SK-N-SH (cell line): Measurements from ENCODE around the gene ACE. TPM values are rescaled to one million over a fixed set of nuclear protein-coding genes. Genes with fewer than 3 reads are reported as not detected.

Experiments
- CTCF ChIA-PET: fragments of 300-600, 350-600 bp; formaldehyde crosslinking; extraction: SDS; loops from one replicate; lab custom pipeline; 2021; lab: Yijun Ruan, JAX
- POLR2A ChIA-PET: fragments of 350-600 bp; sonication (Branson Sonifier 250); formaldehyde crosslinking; extraction: SDS; loops from one replicate; lab custom pipeline; 2020; ENCODE audit warnings: antibody characterized with exemption, inconsistent platforms; lab: Yijun Ruan, JAX
- DNase-seq: peaks from one replicate; pipeline ENCODE4 v3.0.0; 2012
- H2AFZ ChIP-seq: fragments of 200-600 bp; sonication (generic); 2 replicates; pipeline ENCODE4 v1.8.1; 2016; ENCODE audit warnings: antibody characterized with exemption, mild to moderate bottlenecking, low read depth
- H3F3A ChIP-seq: fragments of 200-600 bp; sonication (generic); replicated peaks from 2 replicates; pipeline ENCODE3; 2016; ENCODE audit warnings: antibody characterized with exemption, mild to moderate bottlenecking; ENCODE audit not compliant: insufficient read depth
- H3K27ac ChIP-seq, 2 experiments: fragments of 200-500 bp in 1 of 2; fragments of 200-600 bp in 1 of 2; sonication (Bioruptor generic) in 1 of 2; sonication (generic), shearing (Covaris generic) in 1 of 2; 2 replicates each; pipeline versions ENCODE4 v1.5.1 to v1.6.1; 2014 to 2016; ENCODE audit warnings: low read depth in 2 of 2, inconsistent platforms in 1 of 2, low read length in 1 of 2, mild to moderate bottlenecking in 1 of 2, mixed read lengths in 1 of 2
- H3K27me3 ChIP-seq: fragments of 200-600 bp; sonication (generic), shearing (Covaris generic); 2 replicates; pipeline ENCODE4 v1.6.1; 2016; ENCODE audit warnings: mixed run types; ENCODE audit not compliant: insufficient read depth
- H3K36me3 ChIP-seq, 2 experiments: fragments of 200-500 bp in 1 of 2; fragments of 200-600 bp in 1 of 2; sonication (Bioruptor generic) in 1 of 2; sonication (generic) in 1 of 2; replicated peaks in 1 of 2; 2 replicates each; pipeline versions ENCODE3 to v1.5.1; 2014 to 2016; ENCODE audit warnings: low read length in 1 of 2, mild to moderate bottlenecking in 1 of 2; ENCODE audit not compliant: insufficient read depth in 2 of 2, control insufficient read depth in 1 of 2
- H3K4me1 ChIP-seq, 2 experiments: fragments of 200-500 bp in 1 of 2; fragments of 200-600 bp in 1 of 2; sonication (Bioruptor generic) in 1 of 2; sonication (generic), shearing (Covaris generic) in 1 of 2; 2 replicates each; pipeline versions ENCODE4 v1.5.1 to v1.6.1; 2014 to 2016; ENCODE audit warnings: low read depth in 1 of 2, low read length in 1 of 2, mixed run types in 1 of 2; ENCODE audit not compliant: insufficient read depth in 2 of 2, control insufficient read depth in 1 of 2
- H3K4me2 ChIP-seq: fragments of 200-600 bp; sonication (generic), shearing (Covaris generic); 2 replicates; pipeline ENCODE4 v1.6.1; 2017; ENCODE audit warnings: mixed run types
- H3K4me3 ChIP-seq, 2 experiments: fragments of 200-500 bp in 1 of 2; fragments of 200-600 bp in 1 of 2; sonication (Bioruptor generic) in 1 of 2; sonication (generic), shearing (Covaris generic) in 1 of 2; 2 replicates each; pipeline versions ENCODE4 v1.5.1 to v1.8.1; 2014 to 2016; ENCODE audit warnings: low read depth in 2 of 2, inconsistent platforms in 1 of 2, low read length in 1 of 2, mild to moderate bottlenecking in 1 of 2, mixed read lengths in 1 of 2, moderate library complexity in 1 of 2
- H3K79me2 ChIP-seq: fragments of 200-600 bp; sonication (generic); 2 replicates; pipeline ENCODE4 v1.8.1; 2017; ENCODE audit warnings: mild to moderate bottlenecking; ENCODE audit not compliant: insufficient read depth
- H3K9ac ChIP-seq: fragments of 200-600 bp; sonication (generic); 2 replicates; pipeline ENCODE4 v1.6.1; 2017; ENCODE audit warnings: mixed run types
- H3K9me2 ChIP-seq: fragments of 200-600 bp; sonication (generic); 2 replicates; pipeline ENCODE4 v1.6.1; 2017; ENCODE audit warnings: mixed run types
- H3K9me3 ChIP-seq: fragments of 200-600 bp; sonication (generic); 2 replicates; pipeline ENCODE4 v1.6.1; 2017; ENCODE audit warnings: mixed run types, mild to moderate bottlenecking, moderate library complexity
- H4K20me1 ChIP-seq: fragments of 200-600 bp; sonication (generic); 2 replicates; pipeline ENCODE4 v1.6.1; 2017; ENCODE audit warnings: mild to moderate bottlenecking, mixed run types; ENCODE audit not compliant: insufficient read depth
- CHD2 ChIP-seq: fragments of 150-350 bp; IDR thresholded peaks from 2 replicates; pipeline ENCODE4 v1.6.1; 2018; ENCODE audit warnings: low read length; ENCODE audit not compliant: partially characterized antibody
- CTCF ChIP-seq: fragments of 200-600 bp; sonication (generic); IDR thresholded peaks from 2 replicates; pipeline ENCODE4 v1.6.1; 2017; ENCODE audit warnings: antibody characterized with exemption, mild to moderate bottlenecking, moderate library complexity
- ELF1 ChIP-seq: IDR thresholded peaks from 2 replicates; pipeline ENCODE4 v1.4.0; 2012
- FOSL2 ChIP-seq: IDR thresholded peaks from 2 replicates; pipeline ENCODE4 v1.4.0; 2012; ENCODE audit warnings: low read depth, mild to moderate bottlenecking, moderate library complexity, borderline replicate concordance
- FOXJ3 ChIP-seq: sonication (generic); formaldehyde crosslinking; IDR thresholded peaks from 2 replicates; pipeline ENCODE4 v1.5.1; 2020; ENCODE audit warnings: mild to moderate bottlenecking, missing genetic modification reagents
- GATA2 ChIP-seq: sonication (generic); formaldehyde crosslinking; IDR thresholded peaks from 2 replicates; pipeline ENCODE4 v1.5.0; 2020; ENCODE audit warnings: mild to moderate bottlenecking, missing genetic modification reagents
- IRF3 ChIP-seq: fragments of 150-350 bp; IDR thresholded peaks from 2 replicates; pipeline ENCODE4 v1.6.1; 2016; ENCODE audit warnings: mild to moderate bottlenecking, low read depth, low read length
- JUND ChIP-seq: IDR thresholded peaks from 2 replicates; pipeline ENCODE4 v1.4.0; 2012
- MEF2A ChIP-seq: IDR thresholded peaks from 2 replicates; pipeline ENCODE4 v1.4.0; 2012; ENCODE audit warnings: low read depth, borderline replicate concordance
- MXI1 ChIP-seq: IDR thresholded peaks from 2 replicates; pipeline ENCODE4 v1.6.1; 2012; ENCODE audit warnings: mild to moderate bottlenecking, low read depth, low read length, improper control_type of control experiment
- NFIC ChIP-seq: IDR thresholded peaks from 2 replicates; pipeline ENCODE4 v1.4.0; 2012; ENCODE audit warnings: borderline replicate concordance
- NRF1 ChIP-seq: IDR thresholded peaks from 2 replicates; pipeline ENCODE4 v1.6.1; 2012; ENCODE audit warnings: low read depth, mild to moderate bottlenecking, low read length
- PBX3 ChIP-seq: IDR thresholded peaks from 2 replicates; pipeline ENCODE4; 2012
- POLR2AphosphoS5 ChIP-seq: IDR thresholded peaks from 2 replicates; pipeline ENCODE4 v1.6.1; 2012; ENCODE audit warnings: low read depth, low read length
- RCOR1 ChIP-seq: fragments of 150-350 bp; IDR thresholded peaks from 2 replicates; pipeline ENCODE4 v1.6.1; 2017; ENCODE audit warnings: antibody characterized with exemption, low read length
- REST ChIP-seq: IDR thresholded peaks from 2 replicates; pipeline ENCODE4 v1.6.1; 2012; ENCODE audit warnings: mild to moderate bottlenecking, low read depth, low read length, moderate library complexity
- SIN3A ChIP-seq: IDR thresholded peaks from 2 replicates; pipeline ENCODE4 v1.6.1; 2012; ENCODE audit warnings: low read depth, mild to moderate bottlenecking, low read length, moderate library complexity, borderline replicate concordance
- TCF12 ChIP-seq: IDR thresholded peaks from 2 replicates; pipeline ENCODE4 v1.4.0; 2012
- TEAD4 ChIP-seq: IDR thresholded peaks from 2 replicates; pipeline ENCODE4 v1.4.0; 2012; ENCODE audit warnings: mild to moderate bottlenecking, borderline replicate concordance; ENCODE audit not compliant: insufficient read depth
- USF2 ChIP-seq: fragments of 150-350 bp; IDR thresholded peaks from 2 replicates; pipeline ENCODE4 v1.6.1; 2017; ENCODE audit warnings: antibody characterized with exemption, low read length, low read depth, borderline replicate concordance
- WGBS: methylation state at CpG from one replicate; pipeline ENCODE4 v1.1.6; 2017; ENCODE audit warnings: low lambda C conversion rate; 5-methylcytosine and 5-hydroxymethylcytosine counted together
- polyA plus RNA-seq, 3 experiments: library from polyadenylated mRNA; depleted of rRNA; stranded (reverse); fragments of >200 nt; gene quantifications; 2 replicates each; pipeline ENCODE4 v1.2.3, GENCODE V29; 2012

Gene ACE
- polyA plus RNA-seq, 1 of the 3 experiments (the other 2 are of a cell fraction) = 12.1 TPM

GRCh38 chr17:63442549-63443035 is 34.3 kb upstream of the ACE start (continued):
- TF ChIP-seq POLR2AphosphoS5 (peak; percentile 52; the same call in 1 of the 2 replicates), CTCF (peak; percentile 50), CHD2 (peak; percentile 96), TCF12 (peak; percentile 89), ELF1 (no peak), IRF3 (no peak), SIN3A (peak; percentile 74; the same call in 1 of the 2 replicates), NRF1 (no peak)

- peak; percentile 69 for DNase-seq
- no peaks in the 10 kb centered on the region for H4K20me1 ChIP-seq
- H3K9ac ChIP-seq = no peak overlapping the region
- H3K79me2 ChIP-seq = peaks cover 10% of the 10 kb centered on the region; the same call in 1 of the 2 replicates
- H3K9me3 ChIP-seq = no peaks in the 10 kb centered on the region
- no peak overlapping the region for H3K4me2 ChIP-seq
- ChIA-PET POLR2A (interaction anchor here (0.6 to 10.2 kb wide), 22 partner anchors 10 to 257 kb away, joined by 3 to 572 read pairs (median 5); partner anchors contain the start of genes ACE, DCAF7, KCNH6 and LIMD2), CTCF (interaction anchor here (0.9 to 27.2 kb wide), 12 partner anchors 11 to 257 kb away, joined by 3 to 827 read pairs (median 12); partner anchors contain the start of genes ACE, DCAF7, LIMD2 and MAP3K3)
- H2AFZ ChIP-seq = no peak overlapping the region
- peaks cover 6 to 88% of the 10 kb centered on the region in 2 experiments; a peak in 3 of 4 replicates for H3K4me1 ChIP-seq
- WGBS = 55% methylated on average over 6 of the region's 6 CpGs
- no peaks in the 10 kb centered on the region for H3K27me3 ChIP-seq
- H3K36me3 ChIP-seq = no peaks in the 10 kb centered on the region
- peak overlapping the region; percentile 50 to 99; a peak in 3 of 4 replicates for H3K27ac ChIP-seq
- H3K4me3 ChIP-seq = no peak overlapping the region
- peaks cover 48% of the 10 kb centered on the region for H3F3A ChIP-seq
- H3K9me2 ChIP-seq = no peaks in the 10 kb centered on the region
- TF ChIP-seq GATA2 (CRISPR knock-in tag) (peak; percentile 64), TCF12 (no peak), FOSL2 (no peak), PBX3 (no peak), REST (no peak), TEAD4 (no peak), FOXJ3 (0 out of 2 replicates have a peak, but pooled peaks have one; percentile 5), NFIC (no peak), JUND (no peak), USF2 (no peak), POLR2AphosphoS5 (no peak; the same call in 1 of the 2 replicates), RCOR1 (no peak; the same call in 1 of the 2 replicates), MXI1 (no peak), MEF2A (no peak), IRF3 (no peak)
Observed at GRCh38 chr17:63443053-63443452, 33.8 kb upstream of the ACE start.
